ENCODE measurements around the gene DOK1. TPM values are rescaled to one million over a fixed set of nuclear protein-coding genes. Genes with fewer than 3 reads are reported as not detected.

DOK1 gene
- total and polyA plus RNA-seq, 4 donors, result 7.5 to 14.5 (median 12.6) TPM

DNA sequence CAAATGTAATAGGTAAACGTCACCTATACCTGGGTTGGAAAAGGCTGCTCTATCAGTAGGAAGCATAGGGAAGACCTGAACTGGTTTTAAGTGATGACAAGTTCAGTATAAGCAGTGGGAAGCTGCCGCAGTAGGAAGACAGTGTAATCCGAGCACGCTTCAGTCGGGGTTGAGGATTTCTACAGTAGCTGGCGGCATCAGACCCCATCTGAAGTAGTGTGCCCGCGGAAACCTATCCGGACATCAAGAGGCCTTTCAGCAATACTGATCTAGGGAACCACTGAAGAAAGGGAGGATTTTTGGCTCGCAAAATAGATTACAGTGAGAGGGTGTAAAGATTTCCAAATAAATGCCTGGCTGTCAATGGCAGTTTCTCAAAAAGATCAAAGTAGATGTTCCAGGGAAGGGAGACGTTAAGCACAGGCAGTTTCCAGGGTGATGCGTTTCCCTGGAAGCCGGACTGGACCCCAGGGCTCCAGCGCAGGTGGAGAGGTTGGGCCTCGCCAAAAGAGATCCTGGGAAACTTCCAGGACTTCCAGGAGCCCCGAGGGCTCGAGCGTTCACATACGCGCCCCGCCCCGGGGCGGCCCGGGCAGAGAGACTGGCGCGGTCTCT, 6.1 kb upstream of the DOK1 start:
- peaks cover 6% of the 10 kb centered on the region for H3K36me3 ChIP-seq (ENCODE audit: control insufficient read depth, insufficient read depth, low read length)
- H3K9me3 ChIP-seq (ENCODE audit: control insufficient read depth, insufficient read depth, low read length), result no peaks in the 10 kb centered on the region
- peak overlapping the region; percentile 10 for H3K27ac ChIP-seq (ENCODE audit: low read depth, low read length)
- WGBS (ENCODE audit: insufficient coverage), result 8% methylated on average over 25 of the region's 26 CpGs
- H3K4me1 ChIP-seq (ENCODE audit: control insufficient read depth, insufficient read depth, low read length), result peaks cover 33% of the 10 kb centered on the region
- peak in 2 of 6 donors; percentile 62 to 76 for DNase-seq (ENCODE audit: low read depth in 4 of 6, low spot score in 6 of 6)
- H3K27me3 ChIP-seq (ENCODE audit: control insufficient read depth, insufficient read depth, low read length), result peaks cover 6% of the 10 kb centered on the region
- peak overlapping the region; percentile 55 for H3K4me3 ChIP-seq (ENCODE audit: low read depth, low read length)

DNA sequence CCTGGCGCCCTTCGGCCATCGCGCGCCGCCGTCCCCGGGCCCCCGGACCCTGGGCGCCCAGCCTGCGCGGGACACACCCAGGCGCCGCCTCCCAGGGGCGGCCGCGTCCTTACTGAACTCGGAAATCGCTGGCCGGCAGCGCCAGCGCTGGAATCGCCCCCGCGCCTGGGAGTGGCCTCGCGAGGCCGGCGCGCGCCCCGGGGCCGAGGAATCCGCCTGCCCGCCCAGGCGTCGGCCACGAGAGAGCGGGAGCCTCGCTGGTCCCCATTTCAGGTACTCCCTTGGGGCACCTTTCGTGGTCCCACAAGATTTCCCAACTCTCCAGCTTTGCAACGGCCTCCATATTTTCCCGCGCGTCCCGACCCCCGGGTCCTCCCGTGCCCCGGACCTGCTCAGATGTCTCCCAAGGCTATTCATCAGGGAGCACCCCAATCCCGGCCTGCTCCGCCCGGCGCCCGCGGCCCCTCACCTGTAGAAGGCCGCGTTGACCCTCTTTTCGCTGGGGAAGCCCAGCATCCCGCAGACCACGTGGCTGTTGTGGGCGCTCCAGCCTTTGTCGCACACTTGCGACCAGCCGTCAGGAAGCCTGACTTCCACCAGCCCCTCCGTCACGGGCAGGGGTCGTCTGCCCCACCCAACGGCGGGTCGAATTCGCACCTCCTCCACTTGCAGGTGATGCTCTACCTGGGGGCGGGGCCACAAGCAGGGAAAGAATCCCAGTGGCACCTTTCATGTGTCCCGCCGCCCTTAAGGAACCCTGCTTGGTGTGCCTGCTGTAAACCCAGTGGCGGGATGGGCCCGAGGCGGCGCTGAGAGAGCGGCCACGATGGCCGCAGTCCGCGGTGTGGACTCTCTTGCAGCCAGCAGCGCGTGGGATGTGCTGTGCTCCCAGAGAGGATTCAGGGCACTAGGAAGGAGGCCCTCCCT, 5.4 kb upstream of the DOK1 start:
- H3K4me3 ChIP-seq (ENCODE audit: low read depth, low read length), result peak overlapping the region; percentile 55
- H3K27ac ChIP-seq (ENCODE audit: low read depth, low read length), result no peak overlapping the region
- H3K4me1 ChIP-seq (ENCODE audit: control insufficient read depth, insufficient read depth, low read length), result peaks cover 41% of the 10 kb centered on the region
- H3K9me3 ChIP-seq (ENCODE audit: control insufficient read depth, insufficient read depth, low read length), result no peaks in the 10 kb centered on the region
- peak in 2 of 6 donors; percentile 60 to 61 for DNase-seq (ENCODE audit: low read depth in 4 of 6, low spot score in 6 of 6)
- peaks cover 6% of the 10 kb centered on the region for H3K36me3 ChIP-seq (ENCODE audit: control insufficient read depth, insufficient read depth, low read length)
- WGBS (ENCODE audit: insufficient coverage), result 4% methylated on average over 85 of the region's 85 CpGs
- H3K27me3 ChIP-seq (ENCODE audit: control insufficient read depth, insufficient read depth, low read length), result peaks cover 7% of the 10 kb centered on the region

DNA sequence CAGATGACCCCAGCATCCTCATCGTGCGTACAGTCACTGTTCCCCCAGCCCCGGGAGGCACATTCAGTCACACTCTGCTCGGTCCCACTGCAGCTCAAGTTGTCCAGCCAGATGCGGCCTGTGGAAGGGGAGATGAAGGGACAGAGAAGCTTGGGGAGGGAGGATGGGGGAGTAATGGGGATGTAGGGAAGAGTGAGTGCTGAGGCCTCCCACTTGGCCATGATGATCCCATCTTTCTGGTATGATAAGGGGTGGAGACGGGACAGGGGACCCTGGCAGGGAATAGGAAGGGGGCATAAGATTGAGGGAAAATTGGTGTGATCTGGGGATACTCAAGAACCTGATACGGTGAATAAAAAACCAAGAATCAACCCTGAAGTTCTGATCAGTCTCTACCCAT, 4.3 kb upstream of the DOK1 start:
- H3K9me3 ChIP-seq (ENCODE audit: control insufficient read depth, insufficient read depth, low read length), result no peaks in the 10 kb centered on the region
- no peak overlapping the region for H3K4me3 ChIP-seq (ENCODE audit: low read depth, low read length)
- H3K27ac ChIP-seq (ENCODE audit: low read depth, low read length), result no peak overlapping the region
- H3K27me3 ChIP-seq (ENCODE audit: control insufficient read depth, insufficient read depth, low read length), result peaks cover 13% of the 10 kb centered on the region
- H3K36me3 ChIP-seq (ENCODE audit: control insufficient read depth, insufficient read depth, low read length), result peaks cover 6% of the 10 kb centered on the region
- 73% methylated on average over 5 of the region's 7 CpGs for WGBS (ENCODE audit: insufficient coverage)
- DNase-seq (ENCODE audit: low read depth in 4 of 6, low spot score in 6 of 6), result no peak
- peaks cover 52% of the 10 kb centered on the region for H3K4me1 ChIP-seq (ENCODE audit: control insufficient read depth, insufficient read depth, low read length)

- no peak for DNase-seq (ENCODE audit: low read depth in 4 of 6, low spot score in 6 of 6)
Observed at GRCh38 chr2:74551530-74551929, 3.0 kb upstream of the DOK1 start.

DNA sequence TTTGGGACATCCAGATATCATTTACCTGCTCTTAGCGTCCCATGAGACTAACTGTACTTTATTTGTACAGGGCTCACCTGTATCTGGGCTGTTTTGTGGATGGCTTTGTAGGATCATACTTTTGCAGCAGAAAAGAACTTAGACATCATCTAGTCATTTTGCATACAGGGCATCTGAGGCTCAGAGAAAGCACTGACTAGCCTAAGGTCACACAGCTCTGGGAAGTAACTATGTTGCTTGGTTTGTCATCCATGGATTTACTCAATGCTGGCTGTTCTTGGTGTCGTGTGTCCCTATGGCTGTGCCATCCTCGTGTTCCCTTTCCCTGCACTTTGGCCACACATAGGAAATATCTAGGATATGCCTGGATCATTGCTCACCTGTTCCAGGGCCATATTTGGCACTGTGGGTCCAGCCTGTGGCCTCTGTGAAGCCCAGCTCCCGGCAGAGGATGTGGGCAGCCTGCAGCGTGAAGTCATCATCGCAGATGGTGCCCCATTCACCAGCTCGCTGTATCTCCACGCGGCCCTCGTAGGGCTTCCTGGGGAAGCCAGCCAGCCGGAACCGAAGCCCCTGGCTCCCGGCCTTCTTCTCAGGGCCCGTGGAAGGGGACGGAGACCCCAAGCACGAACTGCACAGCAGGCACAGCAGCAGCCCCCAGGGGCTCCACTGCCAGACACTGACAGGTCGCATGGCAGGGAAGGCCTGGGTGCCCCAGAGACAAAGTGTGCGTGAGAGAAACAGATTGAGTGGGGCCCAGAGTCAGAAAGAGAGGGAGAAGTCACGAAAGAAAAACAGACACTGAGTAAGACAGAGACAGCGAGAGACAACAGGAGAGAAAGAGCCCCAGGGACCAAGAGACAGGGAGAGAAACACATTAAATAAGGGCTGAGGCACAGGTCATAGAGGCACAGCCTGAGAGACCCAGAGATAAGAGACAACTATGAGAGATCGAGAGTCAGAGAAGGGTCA, 2.3 kb upstream of the DOK1 start:
- peaks cover 58% of the 10 kb centered on the region for H3K4me1 ChIP-seq (ENCODE audit: control insufficient read depth, insufficient read depth, low read length)
- no peak for DNase-seq (ENCODE audit: low read depth in 4 of 6, low spot score in 6 of 6)
- peaks cover 25% of the 10 kb centered on the region for H3K27me3 ChIP-seq (ENCODE audit: control insufficient read depth, insufficient read depth, low read length)
- peak overlapping the region; percentile 95 for H3K27ac ChIP-seq (ENCODE audit: low read depth, low read length)
- peak overlapping the region; percentile 77 for H3K4me3 ChIP-seq (ENCODE audit: low read depth, low read length)
- H3K9me3 ChIP-seq (ENCODE audit: control insufficient read depth, insufficient read depth, low read length), result no peaks in the 10 kb centered on the region
- H3K36me3 ChIP-seq (ENCODE audit: control insufficient read depth, insufficient read depth, low read length), result peaks cover 20% of the 10 kb centered on the region
- WGBS (ENCODE audit: insufficient coverage), result 58% methylated on average over 21 of the region's 21 CpGs

More at GRCh38 chr2:74551530-74551929, 3.0 kb upstream of the DOK1 start:
- H3K9me3 ChIP-seq (ENCODE audit: control insufficient read depth, insufficient read depth, low read length), result no peaks in the 10 kb centered on the region
- no peak overlapping the region for H3K27ac ChIP-seq (ENCODE audit: low read depth, low read length)
- peaks cover 58% of the 10 kb centered on the region for H3K4me1 ChIP-seq (ENCODE audit: control insufficient read depth, insufficient read depth, low read length)
- peaks cover 23% of the 10 kb centered on the region for H3K27me3 ChIP-seq (ENCODE audit: control insufficient read depth, insufficient read depth, low read length)
- H3K36me3 ChIP-seq (ENCODE audit: control insufficient read depth, insufficient read depth, low read length), result peaks cover 15% of the 10 kb centered on the region
- H3K4me3 ChIP-seq (ENCODE audit: low read depth, low read length), result no peak overlapping the region

- H3K4me1 ChIP-seq (ENCODE audit: control insufficient read depth, insufficient read depth, low read length), result peaks cover 57% of the 10 kb centered on the region
- H3K36me3 ChIP-seq (ENCODE audit: control insufficient read depth, insufficient read depth, low read length), result peaks cover 20% of the 10 kb centered on the region
- peak in 2 of 6 donors; percentile 56 to 67 for DNase-seq (ENCODE audit: low read depth in 4 of 6, low spot score in 6 of 6)
- H3K9me3 ChIP-seq (ENCODE audit: control insufficient read depth, insufficient read depth, low read length), result no peaks in the 10 kb centered on the region
- H3K27me3 ChIP-seq (ENCODE audit: control insufficient read depth, insufficient read depth, low read length), result peaks cover 25% of the 10 kb centered on the region
- peak overlapping the region; percentile 95 for H3K27ac ChIP-seq (ENCODE audit: low read depth, low read length)
- WGBS (ENCODE audit: insufficient coverage), result 15% methylated on average over 26 of the region's 27 CpGs
- H3K4me3 ChIP-seq (ENCODE audit: low read depth, low read length), result peak overlapping the region; percentile 77
Observed at GRCh38 chr2:74552914-74553811, 1.4 kb upstream of the DOK1 start.

DNA sequence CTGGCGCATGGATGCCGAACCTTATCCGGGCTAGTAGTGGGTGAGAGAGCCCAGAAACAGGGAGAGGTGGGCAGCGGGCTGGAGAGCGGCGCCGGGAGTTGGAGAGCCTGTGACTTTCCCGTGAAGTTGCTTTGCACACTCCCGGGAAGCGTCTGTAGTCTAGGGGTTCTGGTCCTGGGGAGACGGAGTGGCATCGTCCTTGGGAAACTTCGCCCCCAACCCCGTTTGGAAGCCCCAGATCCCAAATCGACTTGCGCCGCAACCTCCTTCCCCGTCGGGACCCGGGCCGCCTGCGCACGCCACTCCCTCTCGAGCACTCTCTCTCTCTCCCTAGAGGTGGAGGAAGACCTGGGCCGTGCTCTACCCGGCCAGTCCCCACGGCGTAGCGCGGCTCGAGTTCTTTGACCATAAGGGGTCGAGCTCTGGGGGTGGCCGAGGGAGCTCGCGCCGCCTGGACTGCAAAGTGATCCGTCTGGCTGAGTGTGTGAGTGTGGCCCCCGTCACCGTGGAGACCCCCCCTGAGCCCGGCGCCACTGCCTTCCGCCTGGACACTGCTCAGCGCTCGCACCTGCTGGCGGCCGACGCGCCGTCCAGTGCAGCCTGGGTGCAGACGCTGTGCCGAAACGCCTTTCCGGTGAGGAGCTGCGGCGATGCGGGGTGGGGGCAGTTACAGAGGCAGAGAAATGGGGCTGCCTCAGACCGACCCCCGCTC, 456 bp downstream of the DOK1 start:
- no peak for DNase-seq (ENCODE audit: low read depth in 4 of 6, low spot score in 6 of 6)
- H3K27ac ChIP-seq (ENCODE audit: low read depth, low read length), result peak overlapping the region; percentile 95
- WGBS (ENCODE audit: insufficient coverage), result 1% methylated on average over 54 of the region's 58 CpGs
- peaks cover 42% of the 10 kb centered on the region for H3K4me1 ChIP-seq (ENCODE audit: control insufficient read depth, insufficient read depth, low read length)
- H3K36me3 ChIP-seq (ENCODE audit: control insufficient read depth, insufficient read depth, low read length), result peaks cover 14% of the 10 kb centered on the region
- H3K9me3 ChIP-seq (ENCODE audit: control insufficient read depth, insufficient read depth, low read length), result no peaks in the 10 kb centered on the region
- H3K27me3 ChIP-seq (ENCODE audit: control insufficient read depth, insufficient read depth, low read length), result peaks cover 24% of the 10 kb centered on the region
- H3K4me3 ChIP-seq (ENCODE audit: low read depth, low read length), result peak overlapping the region; percentile 77

DNA sequence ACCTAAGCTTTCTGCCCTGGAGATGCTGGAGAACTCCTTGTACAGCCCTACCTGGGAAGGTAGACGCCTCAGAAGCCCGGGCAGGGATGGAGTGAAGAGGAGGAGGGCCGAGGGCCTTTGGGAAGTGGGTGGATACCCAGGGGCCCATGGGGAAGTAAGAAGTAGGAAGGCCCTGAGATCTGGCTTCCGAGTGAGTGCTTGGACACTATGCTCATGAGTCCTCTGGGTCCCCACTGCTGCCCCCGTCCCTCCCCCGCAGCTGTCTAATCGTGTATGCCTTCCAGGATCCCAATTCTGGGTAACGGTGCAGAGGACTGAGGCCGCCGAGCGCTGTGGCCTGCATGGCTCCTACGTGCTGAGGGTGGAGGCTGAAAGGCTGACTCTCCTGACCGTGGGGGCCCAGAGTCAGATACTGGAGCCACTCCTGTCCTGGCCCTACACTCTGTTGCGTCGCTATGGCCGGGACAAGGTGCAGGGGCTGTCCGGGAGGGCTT, 1.1 kb downstream of the DOK1 start:
- H3K4me1 ChIP-seq (ENCODE audit: control insufficient read depth, insufficient read depth, low read length), result peaks cover 38% of the 10 kb centered on the region
- DNase-seq (ENCODE audit: low read depth in 4 of 6, low spot score in 6 of 6), result no peak
- no peaks in the 10 kb centered on the region for H3K9me3 ChIP-seq (ENCODE audit: control insufficient read depth, insufficient read depth, low read length)
- H3K4me3 ChIP-seq (ENCODE audit: low read depth, low read length), result peak overlapping the region; percentile 77
- H3K27ac ChIP-seq (ENCODE audit: low read depth, low read length), result peak overlapping the region; percentile 95
- WGBS (ENCODE audit: insufficient coverage), result 46% methylated on average over 17 of the region's 17 CpGs
- H3K27me3 ChIP-seq (ENCODE audit: control insufficient read depth, insufficient read depth, low read length), result peaks cover 31% of the 10 kb centered on the region
- peaks cover 14% of the 10 kb centered on the region for H3K36me3 ChIP-seq (ENCODE audit: control insufficient read depth, insufficient read depth, low read length)

Data from spinal cord (tissue), 10 donors.